Measurements from ENCODE around the gene ZNF225. TPM values are rescaled to one million over a fixed set of nuclear protein-coding genes. Genes with fewer than 3 reads are reported as not detected.

ZNF225 gene
- total RNA-seq, 2 experiments from 2014 or later = 2.4 to 6.1 TPM

- TF ChIP-seq CTCF (conservative IDR thresholded peaks at IDR 0.05; ENCODE audit: low read length) (no peak), EZH2phosphoT487 (IDR thresholded peaks at IDR 0.05; ENCODE audit: borderline replicate concordance, low read depth, low read length) (no peak)
- POLR2A ChIA-PET = no interaction called here
- no peaks in the 10 kb centered on the region for H3K4me1 ChIP-seq (ENCODE audit: insufficient read depth, low read length, poor library complexity, severe bottlenecking)
- no peak within 1 kb of the TSS for H3K4me2 ChIP-seq (ENCODE audit: low read length)
- H3K9me2 ChIP-seq (ENCODE audit: insufficient read depth, low read length) = no peaks in the 10 kb centered on the region
- no peak within 1 kb of the TSS for H3K4me3 ChIP-seq (ENCODE audit: low read depth, low read length, poor library complexity, severe bottlenecking)
- no peaks in the 10 kb centered on the region for H4K20me1 ChIP-seq (ENCODE audit: insufficient read depth, low read length)
- CTCF ChIA-PET (ENCODE audit: unreplicated experiment) = no interaction called here
- H3K9me3 ChIP-seq (ENCODE audit: low read length) = no peaks in the 10 kb centered on the region
- DNase-seq (ENCODE audit: low spot score) = no peak
- H2AFZ ChIP-seq (ENCODE audit: low read length) = no peak within 1 kb of the TSS
- intact Hi-C loops (cut with micrococcal nuclease; ENCODE audit: unreplicated experiment) = no loop called here
- H3K79me2 ChIP-seq (ENCODE audit: insufficient read depth, low read depth, low read length) = no peaks in the 10 kb centered on the region
- no TSS peak for BruUV-seq (replicated peaks)
- H3K27ac ChIP-seq (ENCODE audit: low read depth, low read length, poor library complexity, severe bottlenecking) = no peak within 1 kb of the TSS
- no peaks in the 10 kb centered on the region for H3K36me3 ChIP-seq (ENCODE audit: insufficient read depth, low read length)
Measured at GRCh38 chr19:44071824-44072542, 41.2 kb upstream of the ZNF225 start, which contains the start of gene ZNF284. Gene ZNF284, plus strand, starts transcription at chr19:44072159. Its CDS starts 4,231 bp downstream, at chr19:44076390.

- Histone ChIP-seq H4K20me1 (ENCODE audit: insufficient read depth, low read length) (no peaks in the 10 kb centered on the region), H3K4me1 (ENCODE audit: insufficient read depth, low read length, poor library complexity, severe bottlenecking) (no peaks in the 10 kb centered on the region), H3K27ac (ENCODE audit: low read depth, low read length, poor library complexity, severe bottlenecking) (no peak overlapping the region), H2AFZ (ENCODE audit: low read length) (no peak overlapping the region), H3K9me2 (ENCODE audit: insufficient read depth, low read length) (no peaks in the 10 kb centered on the region), H3K4me2 (ENCODE audit: low read length) (no peak overlapping the region), H3K9me3 (ENCODE audit: low read length) (no peaks in the 10 kb centered on the region), H3K79me2 (ENCODE audit: insufficient read depth, low read depth, low read length) (no peaks in the 10 kb centered on the region), H3K36me3 (ENCODE audit: insufficient read depth, low read length) (no peaks in the 10 kb centered on the region), H3K4me3 (ENCODE audit: low read depth, low read length, poor library complexity, severe bottlenecking) (no peak overlapping the region)
- ChIA-PET POLR2A (no interaction called here), CTCF (ENCODE audit: unreplicated experiment) (no interaction called here)
- DNase-seq (ENCODE audit: low spot score) = no peak
- TF ChIP-seq CTCF (conservative IDR thresholded peaks at IDR 0.05; ENCODE audit: low read length) (no peak), EZH2phosphoT487 (IDR thresholded peaks at IDR 0.05; ENCODE audit: borderline replicate concordance, low read depth, low read length) (no peak)
- intact Hi-C loops (cut with micrococcal nuclease; ENCODE audit: unreplicated experiment) = no loop called here
- no TSS peak for BruUV-seq (replicated peaks)
Measured at GRCh38 chr19:44072543-44073401, 40.4 kb upstream of the ZNF225 start.

- Histone ChIP-seq H2AFZ (ENCODE audit: low read length) (no peak overlapping the region), H3K36me3 (ENCODE audit: insufficient read depth, low read length) (no peaks in the 10 kb centered on the region), H3K9me2 (ENCODE audit: insufficient read depth, low read length) (no peaks in the 10 kb centered on the region), H3K4me2 (ENCODE audit: low read length) (no peak overlapping the region), H4K20me1 (ENCODE audit: insufficient read depth, low read length) (no peaks in the 10 kb centered on the region), H3K4me3 (ENCODE audit: low read depth, low read length, poor library complexity, severe bottlenecking) (no peak overlapping the region), H3K4me1 (ENCODE audit: insufficient read depth, low read length, poor library complexity, severe bottlenecking) (no peaks in the 10 kb centered on the region), H3K27ac (ENCODE audit: low read depth, low read length, poor library complexity, severe bottlenecking) (no peak overlapping the region), H3K9me3 (ENCODE audit: low read length) (no peaks in the 10 kb centered on the region), H3K79me2 (ENCODE audit: insufficient read depth, low read depth, low read length) (no peaks in the 10 kb centered on the region)
- TF ChIP-seq CTCF (conservative IDR thresholded peaks at IDR 0.05; ENCODE audit: low read length) = no peak
- no peak for TF ChIP-seq EZH2phosphoT487 (IDR thresholded peaks at IDR 0.05; ENCODE audit: borderline replicate concordance, low read depth, low read length)
- BruUV-seq (replicated peaks) = no TSS peak
- intact Hi-C loops (cut with micrococcal nuclease; ENCODE audit: unreplicated experiment) = no loop called here
- CTCF ChIA-PET (ENCODE audit: unreplicated experiment) = no interaction called here
- no peak for DNase-seq (ENCODE audit: low spot score)
- POLR2A ChIA-PET = no interaction called here
Measured at GRCh38 chr19:44076325-44076724, 36.9 kb upstream of the ZNF225 start.
